ENCODE results near the gene GRK3.
"Not testable (repeated sequence)": the region's sequence is repeated elsewhere in the genome, so short reads cannot be mapped to it uniquely, and the experiment has no call there.

The GRK3 gene

DNA sequence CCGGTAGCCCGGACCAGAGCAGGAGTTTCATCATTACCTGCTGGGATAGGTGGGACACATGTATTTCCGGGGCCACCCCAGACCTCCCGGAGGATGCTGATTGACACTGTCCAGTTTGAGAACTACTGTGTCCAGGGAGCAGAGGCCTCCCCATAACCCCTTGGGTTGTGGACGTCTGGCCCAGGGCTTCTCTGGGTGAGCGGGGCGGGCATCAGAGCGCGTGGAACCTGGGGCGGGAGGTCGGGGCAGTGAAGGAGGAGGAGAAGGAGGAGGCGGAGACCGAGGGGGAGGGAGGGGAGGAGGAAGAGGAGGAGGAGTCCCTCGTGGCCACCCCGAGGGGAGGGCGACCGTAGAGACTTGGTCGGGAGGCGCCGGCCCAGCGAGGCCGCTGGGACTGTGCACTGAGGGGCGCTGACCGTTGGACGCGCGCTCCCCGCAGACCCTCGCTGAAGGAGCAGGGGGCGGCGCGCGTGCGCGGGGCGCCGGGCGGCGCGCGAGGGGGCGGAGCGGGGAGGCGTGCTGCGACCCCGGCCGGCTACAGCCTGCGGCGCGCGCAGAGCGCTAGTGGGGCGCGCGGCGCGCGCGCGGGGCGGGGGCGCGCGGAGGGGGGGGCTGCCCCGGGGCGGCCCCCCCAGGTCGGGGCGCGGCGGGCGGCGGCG lies at the start of gene GRK3:
TSS of gene GRK3 (plus strand) at position 356 of the 659 bp plus-strand sequence. CDS start 366 bp downstream, outside the sequence.
- DNase-seq: no peak

GRCh38 chr22:25518000-25518663 lies 46.3 kb upstream of the GRK3 start:
- DNase-seq: no peak

GRCh38 chr22:25525376-25525775 lies 39.1 kb upstream of the GRK3 start:
- DNase-seq: no peak

DNA sequence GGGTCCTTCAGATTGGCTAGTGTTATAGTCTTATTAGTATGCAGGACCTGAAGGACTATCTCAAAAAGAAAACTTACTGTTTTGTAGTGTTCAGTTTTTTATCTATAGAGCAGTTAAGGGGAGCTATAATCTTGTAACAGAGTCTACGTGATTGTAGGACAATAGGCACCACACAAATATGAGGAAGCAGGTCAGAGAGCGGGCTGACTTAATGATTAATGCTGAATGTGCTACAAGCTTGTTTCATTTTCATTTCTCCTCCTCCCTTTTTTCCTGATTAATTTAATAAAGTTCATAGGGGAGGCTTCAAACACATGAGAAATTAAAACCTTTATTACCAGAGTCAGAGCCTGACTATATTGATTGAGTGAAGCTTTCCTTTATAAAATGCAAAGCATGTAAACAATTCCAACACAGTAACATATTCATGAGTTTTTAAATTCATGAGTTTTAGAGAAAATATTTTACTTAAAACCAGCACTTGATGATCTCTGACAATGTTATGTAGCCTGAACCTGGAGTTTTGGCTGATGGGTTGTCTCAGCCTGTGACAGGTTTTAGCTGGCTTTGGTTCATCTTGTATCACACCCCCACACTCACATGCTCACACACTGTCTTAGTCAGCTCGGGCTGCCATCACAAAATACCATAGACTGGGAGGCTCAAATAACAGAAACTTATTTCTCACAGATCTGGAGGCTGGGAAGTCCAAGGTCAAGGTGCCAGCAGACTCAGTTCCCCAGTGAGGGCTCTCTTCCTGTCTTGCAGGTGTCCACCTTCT lies 38.5 kb upstream of the GRK3 start:
- not testable (repeated sequence) for DNase-seq

DNA sequence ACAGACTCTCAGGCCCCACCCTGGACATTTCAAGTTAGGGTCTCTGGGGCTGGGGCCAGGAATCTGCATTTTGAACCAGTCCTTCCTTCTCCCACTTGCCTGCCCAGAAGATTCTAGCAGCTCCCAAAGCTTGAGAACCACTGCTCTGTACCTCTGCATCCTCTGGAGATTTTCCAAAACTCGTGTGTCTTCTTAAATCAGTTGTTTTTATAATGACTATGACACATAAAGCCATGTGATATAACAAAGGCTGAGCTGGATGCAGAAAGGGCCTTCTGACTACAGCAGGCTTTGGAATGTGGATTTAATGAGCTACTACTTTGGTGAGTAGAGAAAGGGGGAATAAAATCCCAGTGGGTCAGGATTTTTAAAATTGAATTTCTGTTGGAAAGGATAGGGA lies 37.5 kb upstream of the GRK3 start:
- not testable (repeated sequence) for DNase-seq

GRCh38 chr22:25528068-25528467 lies 36.4 kb upstream of the GRK3 start:
- not testable (repeated sequence) for DNase-seq

- not testable (repeated sequence) for DNase-seq
These were observed 35.4 kb upstream of the GRK3 start for GRCh38 chr22:25529059-25529458.

DNA sequence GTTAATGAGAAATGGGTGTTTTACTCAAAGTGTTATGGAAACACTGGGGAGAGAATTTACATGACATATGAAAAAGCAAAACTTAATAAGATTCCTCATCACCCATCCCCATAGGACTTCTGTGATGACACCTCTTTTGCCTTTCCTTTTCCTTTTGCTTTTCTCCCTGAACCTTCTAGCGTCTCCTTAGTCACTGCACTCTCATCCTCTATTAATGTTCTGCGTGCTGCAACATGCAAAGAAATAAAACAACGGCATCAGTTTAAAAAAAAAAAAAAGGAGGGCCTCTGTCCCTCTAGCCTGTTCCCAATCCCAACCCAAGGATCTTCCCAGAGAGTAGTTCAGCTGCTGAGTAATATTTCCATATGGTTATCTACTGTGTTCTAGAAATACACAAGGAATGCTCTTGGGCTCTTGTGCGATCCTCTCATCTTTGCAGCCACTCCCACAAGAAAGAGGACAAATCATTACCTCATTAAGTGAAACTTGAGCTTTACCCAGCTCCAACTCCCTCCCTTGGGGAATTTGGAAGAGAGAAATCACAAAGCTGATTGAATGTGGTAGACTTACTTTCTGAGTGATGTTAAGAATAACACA lies 34.8 kb upstream of the GRK3 start:
- DNase-seq: not testable (repeated sequence)

DNA sequence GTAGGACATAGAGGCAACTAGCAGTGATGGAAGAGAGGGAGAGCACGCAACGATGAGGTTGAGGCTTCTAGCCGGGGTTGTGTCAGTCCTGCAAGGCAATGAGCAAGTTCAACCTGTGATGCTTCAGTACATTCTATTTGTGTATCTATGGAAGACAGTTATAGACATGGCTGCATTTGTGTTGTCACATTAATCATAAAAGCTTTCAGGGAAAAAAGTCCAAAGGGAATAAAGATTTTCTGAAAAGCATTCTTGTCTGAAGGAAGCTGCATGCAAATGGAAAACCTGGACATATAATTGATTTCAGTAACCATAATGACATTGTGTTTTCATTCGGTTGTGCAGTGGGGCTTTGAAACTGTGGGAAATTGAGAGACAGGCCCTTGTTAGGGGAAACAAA lies 32.8 kb upstream of the GRK3 start:
- DNase-seq: not testable (repeated sequence)

DNA sequence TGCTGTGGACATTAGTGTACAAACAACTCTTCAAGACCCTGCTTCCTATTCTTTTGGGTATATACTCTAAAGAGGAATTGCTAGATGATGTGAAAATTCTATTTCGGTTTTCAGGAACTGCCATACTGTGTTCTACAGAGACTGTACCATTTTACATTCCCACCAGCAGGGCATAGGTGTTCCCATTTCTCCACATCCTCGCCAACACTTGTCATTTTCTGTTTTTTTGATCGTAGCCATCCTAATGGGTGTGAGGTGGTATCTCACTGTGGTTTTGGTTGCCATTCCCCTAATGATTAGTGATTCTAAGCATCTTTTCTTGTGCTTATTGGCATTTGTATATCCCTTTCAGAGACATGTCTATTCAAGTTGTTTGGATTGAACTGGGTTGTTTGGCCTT lies 29.8 kb upstream of the GRK3 start:
- DNase-seq: no peak

DNA sequence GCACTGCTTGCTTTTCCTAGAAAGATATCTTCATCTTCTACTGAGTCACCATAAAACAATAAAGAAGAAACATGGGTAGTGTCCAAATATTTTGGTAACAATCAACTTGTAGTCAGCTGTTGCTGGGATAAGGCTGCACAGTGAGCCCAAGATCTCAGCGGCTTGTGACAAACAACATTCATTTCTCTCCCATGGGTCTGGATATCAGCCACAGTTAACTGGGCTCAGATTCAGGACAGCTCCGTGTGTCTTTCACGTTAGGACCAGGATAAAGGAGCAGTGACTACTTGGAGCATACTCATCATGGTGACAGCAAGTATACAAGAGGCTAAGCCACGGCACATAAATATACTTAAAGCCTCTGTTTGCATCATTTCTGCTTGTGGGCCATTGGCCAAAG lies 27.9 kb upstream of the GRK3 start:
- DNase-seq: no peak

DNA sequence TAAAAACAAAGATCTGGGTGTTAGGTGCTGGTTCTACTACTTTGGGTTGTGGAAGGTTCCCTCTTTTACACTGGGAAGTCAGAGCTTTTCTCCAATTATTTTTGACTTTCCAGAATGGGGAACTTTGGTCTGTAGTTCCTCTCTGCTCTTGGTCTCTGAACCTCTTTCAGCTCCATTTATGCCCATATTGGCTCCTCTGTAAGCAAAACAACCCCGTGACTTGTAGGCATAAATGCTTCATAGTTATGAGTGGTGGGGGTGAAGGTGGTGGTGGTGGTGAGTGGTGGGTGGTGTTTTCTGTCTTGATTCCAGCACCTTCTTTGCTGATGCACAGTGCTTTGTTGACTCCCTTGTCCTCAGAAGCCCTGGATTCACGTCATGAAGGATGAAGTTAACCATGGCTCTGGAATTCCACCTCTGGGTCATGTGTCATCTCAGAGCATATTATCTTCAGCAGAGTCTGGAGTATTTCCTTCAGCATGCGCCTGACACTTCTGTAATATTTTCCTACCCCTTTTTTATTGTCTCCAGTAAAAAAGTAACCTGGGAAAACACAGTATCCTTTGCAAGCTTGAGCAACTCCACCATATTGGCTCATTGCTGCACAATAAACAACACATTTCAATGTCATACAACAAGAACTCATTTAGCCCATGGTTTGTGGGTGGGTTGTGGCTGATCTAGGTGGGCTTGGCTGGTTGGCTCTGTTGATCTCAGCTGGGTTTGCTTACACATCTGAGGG lies 24.1 kb upstream of the GRK3 start:
- no peak for DNase-seq

- DNase-seq: no peak
These were observed 23.4 kb upstream of the GRK3 start for GRCh38 chr22:25540908-25541660.

GRCh38 chr22:25542191-25542590 lies 22.3 kb upstream of the GRK3 start:
- DNase-seq: no peak

- DNase-seq: no peak
These were observed 21.6 kb upstream of the GRK3 start for GRCh38 chr22:25542720-25543402.

- no peak for DNase-seq
These were observed 19.3 kb upstream of the GRK3 start for GRCh38 chr22:25545146-25545545.

DNA sequence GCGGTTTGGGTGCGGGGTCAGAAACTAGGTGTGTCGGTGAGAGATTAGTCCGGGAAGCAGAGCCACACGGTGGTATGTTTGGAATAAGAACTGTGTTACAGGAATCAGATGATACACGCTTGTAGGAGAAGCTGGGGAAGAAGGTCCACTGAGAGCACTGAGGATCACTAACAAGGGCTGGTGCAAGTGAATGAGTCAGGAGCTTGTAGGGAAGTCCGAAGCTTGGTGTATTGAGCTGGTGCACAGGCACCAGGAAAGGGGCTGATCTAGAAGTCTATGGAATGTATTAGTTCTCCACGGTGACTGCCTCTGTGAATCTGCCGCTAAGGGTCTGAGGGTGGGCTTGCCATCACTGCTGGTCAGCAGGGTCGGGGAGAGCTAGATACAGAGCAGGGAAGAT lies 18.8 kb upstream of the GRK3 start:
- no peak for DNase-seq

DNA sequence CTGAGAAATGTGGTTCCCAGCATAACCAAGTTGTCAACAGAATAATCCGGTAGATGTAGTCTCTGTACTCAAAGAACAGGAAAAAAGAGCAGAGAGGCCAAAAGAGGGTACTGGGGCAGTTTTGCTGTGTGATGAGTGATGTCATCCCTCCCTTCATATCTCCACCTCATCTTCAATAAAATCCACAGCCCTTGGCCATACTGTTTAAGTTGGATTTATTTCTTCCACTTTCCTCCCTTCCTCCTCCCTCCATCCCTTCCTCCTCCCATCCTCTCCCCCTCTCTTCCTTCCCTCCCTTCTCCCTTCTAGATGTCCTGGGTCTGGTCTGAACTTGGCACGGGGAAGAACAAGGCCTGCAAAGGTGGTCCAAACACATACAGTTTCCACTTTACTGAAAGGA lies 18.2 kb upstream of the GRK3 start:
- no peak for DNase-seq

GRCh38 chr22:25546751-25547150 lies 17.7 kb upstream of the GRK3 start:
- DNase-seq: no peak

- no peak for DNase-seq
These were observed 15.5 kb upstream of the GRK3 start for GRCh38 chr22:25548866-25549464.

DNA sequence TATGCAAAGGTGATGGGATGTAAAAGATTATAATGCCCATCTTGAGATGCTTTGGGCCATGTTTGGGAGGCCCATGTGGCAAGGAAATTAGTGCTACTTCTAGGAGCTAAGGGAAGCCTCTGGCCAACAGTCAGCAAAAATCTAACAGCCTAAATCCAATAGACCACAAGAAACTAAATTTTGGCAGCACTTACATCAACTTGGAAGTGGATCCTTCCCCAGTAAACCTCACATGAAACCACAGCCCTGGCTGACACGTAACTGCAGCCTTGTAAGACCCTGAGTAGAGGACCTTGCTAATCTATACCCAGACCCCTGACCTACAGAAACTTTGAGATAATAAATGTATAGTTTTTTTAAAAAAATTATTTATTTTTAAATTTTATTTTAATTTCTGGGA lies 13.1 kb upstream of the GRK3 start:
- no peak for DNase-seq
